K562 (cell line): ENCODE results near the gene CACNA1S. TPM values are rescaled to one million over a fixed set of nuclear protein-coding genes. Genes with fewer than 3 reads are reported as not detected.

ENCODE experiments used
- CREBBP ChIP-seq: IDR thresholded peaks from one replicate; pipeline ENCODE4 v1.6.1; 2012; ENCODE audit warnings: low read depth, mild to moderate bottlenecking, control low read depth, inconsistent platforms, low read length
- ETV6 ChIP-seq, 3 experiments: fragments of 150-350 bp in 1 of 3; sonication (generic) in 1 of 3; formaldehyde crosslinking in 1 of 3; IDR thresholded peaks; 2 replicates each; pipeline versions ENCODE4 v1.6.1 to v1.8.0; 2014 to 2022; ENCODE audit warnings: borderline replicate concordance in 2 of 3, low read depth in 2 of 3, antibody characterized with exemption in 1 of 3, low read length in 1 of 3, mild to moderate bottlenecking in 1 of 3, missing genetic modification reagents in 1 of 3
- HDGF ChIP-seq: fragments of 450-650 bp; IDR thresholded peaks from 2 replicates; pipeline ENCODE4 v1.6.1; 2016
- MECOM ChIP-seq: fragments of 250-450 bp; sonication (Bioruptor Pico); IDR thresholded peaks from 2 replicates; pipeline ENCODE4 v1.8.0; 2022; ENCODE audit warnings: inconsistent platforms
- NFIX ChIP-seq: fragments of 250-450 bp; sonication (Bioruptor Pico); IDR thresholded peaks from 2 replicates; pipeline ENCODE4 v1.4.0; 2020; ENCODE audit warnings: low read depth, mild to moderate bottlenecking, moderate library complexity
- ZBTB1 ChIP-seq: sonication (generic); formaldehyde crosslinking; IDR thresholded peaks from 2 replicates; pipeline ENCODE4 v1.8.1; 2023; ENCODE audit warnings: missing genetic modification reagents, low read depth, mild to moderate bottlenecking, borderline replicate concordance
- ZNF232 ChIP-seq: sonication (generic); formaldehyde crosslinking; IDR thresholded peaks from 2 replicates; pipeline ENCODE4 v1.8.0; 2022; ENCODE audit warnings: mild to moderate bottlenecking, missing genetic modification reagents
- polyA plus RNA-seq, 8 experiments: library from polyadenylated mRNA; depleted of rRNA in 4 of 8; stranded (reverse) in 5 of 8; unstranded in 3 of 8; fragments of >200 nt; fragmentation: Nextera tagmentation in 2 of 8; fragmentation: Illumina TruSeq in 1 of 8; extraction: Ambion mirVana in 2 of 8; extraction: Trizol in 1 of 8; gene quantifications; 2 replicates each; pipeline versions ENCODE4 v1.2.1 to v1.2.3, GENCODE V29; 2011 to 2014; ENCODE audit warnings: inconsistent platforms in 1 of 8, missing spikeins in 1 of 8
- total RNA-seq, 7 experiments: library from RNA; depleted of rRNA in 6 of 7; stranded (reverse); fragments of >200 nt in 6 of 7; fragmentation: Illumina TruSeq in 2 of 7; extraction: Trizol in 2 of 7; gene quantifications; 2 replicates each; pipeline versions ENCODE4 v1.2.1 to v1.2.3, GENCODE V29; 2011 to 2021; ENCODE audit warnings: low replicate concordance in 1 of 7
- TF ChIP-seq, protein P1 (sequence below): fragments of 450-650 bp; conservative IDR thresholded peaks from 2 replicates; pipeline ENCODE4 v1.6.1; 2016; ENCODE audit warnings: missing genetic modification characterization, low read depth, mild to moderate bottlenecking, control low read depth, missing compliant biosample characterization
- TF ChIP-seq, protein P2 (sequence below): fragments of 250-450 bp; sonication (Bioruptor Pico); IDR thresholded peaks from 2 replicates; pipeline ENCODE4 v1.4.0; 2020; ENCODE audit warnings: mild to moderate bottlenecking, moderate library complexity
- TF ChIP-seq, protein P3 (sequence below): sonication (generic); formaldehyde crosslinking; IDR thresholded peaks from 2 replicates; pipeline ENCODE4 v1.8.0; 2022; ENCODE audit warnings: mild to moderate bottlenecking, missing genetic modification reagents

Gene CACNA1S
- total and polyA plus RNA-seq, 9 of the 15 experiments (the other 6 are each of a cell fraction or from before 2014, with no cell fraction given) = not detected

DNA sequence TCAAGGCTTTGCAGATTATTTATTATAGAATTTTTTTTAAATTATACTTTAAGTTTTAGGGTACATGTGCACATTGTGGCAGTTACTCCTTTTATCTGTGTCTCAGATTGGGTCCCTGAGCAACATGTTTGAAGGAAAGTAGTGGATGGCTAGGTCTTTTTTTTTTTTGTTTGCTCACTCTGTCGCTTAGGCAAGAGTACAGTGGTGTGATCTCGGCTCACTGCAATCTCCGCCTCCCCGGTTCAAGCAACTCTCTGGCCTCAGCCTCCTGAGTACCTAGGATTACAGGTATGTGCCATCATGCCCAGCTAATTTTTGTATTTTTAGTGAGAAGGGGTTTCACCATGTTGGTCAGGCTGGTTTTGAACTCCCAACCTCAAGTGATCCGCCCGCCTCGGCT, 49.1 kb downstream of the CACNA1S start (continued):
- TF ChIP-seq MECOM (no peak), ZNF232 (CRISPR knock-in tag) (no peak), HDGF (no peak), ETV6 (IDR thresholded peaks at IDR 0.05; ENCODE audit: borderline replicate concordance in 1 of 2, low read depth in 2 of 2, low read length in 1 of 2) (no peak), ETV6 (CRISPR knock-in tag; IDR thresholded peaks at IDR 0.05; ENCODE audit: borderline replicate concordance) (no peak), NFIX (CRISPR knock-in tag) (no peak), ZBTB1 (CRISPR knock-in tag) (no peak), CREBBP (no peak)
- TF ChIP-seq, protein P1, sequence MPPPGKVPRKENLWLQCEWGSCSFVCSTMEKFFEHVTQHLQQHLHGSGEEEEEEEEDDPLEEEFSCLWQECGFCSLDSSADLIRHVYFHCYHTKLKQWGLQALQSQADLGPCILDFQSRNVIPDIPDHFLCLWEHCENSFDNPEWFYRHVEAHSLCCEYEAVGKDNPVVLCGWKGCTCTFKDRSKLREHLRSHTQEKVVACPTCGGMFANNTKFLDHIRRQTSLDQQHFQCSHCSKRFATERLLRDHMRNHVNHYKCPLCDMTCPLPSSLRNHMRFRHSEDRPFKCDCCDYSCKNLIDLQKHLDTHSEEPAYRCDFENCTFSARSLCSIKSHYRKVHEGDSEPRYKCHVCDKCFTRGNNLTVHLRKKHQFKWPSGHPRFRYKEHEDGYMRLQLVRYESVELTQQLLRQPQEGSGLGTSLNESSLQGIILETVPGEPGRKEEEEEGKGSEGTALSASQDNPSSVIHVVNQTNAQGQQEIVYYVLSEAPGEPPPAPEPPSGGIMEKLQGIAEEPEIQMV (tag) = no peak
- TF ChIP-seq, protein P2, sequence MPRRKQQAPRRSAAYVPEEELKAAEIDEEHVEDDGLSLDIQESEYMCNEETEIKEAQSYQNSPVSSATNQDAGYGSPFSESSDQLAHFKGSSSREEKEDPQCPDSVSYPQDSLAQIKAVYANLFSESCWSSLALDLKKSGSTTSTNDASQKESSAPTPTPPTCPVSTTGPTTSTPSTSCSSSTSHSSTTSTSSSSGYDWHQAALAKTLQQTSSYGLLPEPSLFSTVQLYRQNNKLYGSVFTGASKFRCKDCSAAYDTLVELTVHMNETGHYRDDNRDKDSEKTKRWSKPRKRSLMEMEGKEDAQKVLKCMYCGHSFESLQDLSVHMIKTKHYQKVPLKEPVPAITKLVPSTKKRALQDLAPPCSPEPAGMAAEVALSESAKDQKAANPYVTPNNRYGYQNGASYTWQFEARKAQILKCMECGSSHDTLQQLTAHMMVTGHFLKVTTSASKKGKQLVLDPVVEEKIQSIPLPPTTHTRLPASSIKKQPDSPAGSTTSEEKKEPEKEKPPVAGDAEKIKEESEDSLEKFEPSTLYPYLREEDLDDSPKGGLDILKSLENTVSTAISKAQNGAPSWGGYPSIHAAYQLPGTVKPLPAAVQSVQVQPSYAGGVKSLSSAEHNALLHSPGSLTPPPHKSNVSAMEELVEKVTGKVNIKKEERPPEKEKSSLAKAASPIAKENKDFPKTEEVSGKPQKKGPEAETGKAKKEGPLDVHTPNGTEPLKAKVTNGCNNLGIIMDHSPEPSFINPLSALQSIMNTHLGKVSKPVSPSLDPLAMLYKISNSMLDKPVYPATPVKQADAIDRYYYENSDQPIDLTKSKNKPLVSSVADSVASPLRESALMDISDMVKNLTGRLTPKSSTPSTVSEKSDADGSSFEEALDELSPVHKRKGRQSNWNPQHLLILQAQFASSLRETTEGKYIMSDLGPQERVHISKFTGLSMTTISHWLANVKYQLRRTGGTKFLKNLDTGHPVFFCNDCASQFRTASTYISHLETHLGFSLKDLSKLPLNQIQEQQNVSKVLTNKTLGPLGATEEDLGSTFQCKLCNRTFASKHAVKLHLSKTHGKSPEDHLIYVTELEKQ (CRISPR knock-in tag) = no peak
- TF ChIP-seq, protein P3, sequence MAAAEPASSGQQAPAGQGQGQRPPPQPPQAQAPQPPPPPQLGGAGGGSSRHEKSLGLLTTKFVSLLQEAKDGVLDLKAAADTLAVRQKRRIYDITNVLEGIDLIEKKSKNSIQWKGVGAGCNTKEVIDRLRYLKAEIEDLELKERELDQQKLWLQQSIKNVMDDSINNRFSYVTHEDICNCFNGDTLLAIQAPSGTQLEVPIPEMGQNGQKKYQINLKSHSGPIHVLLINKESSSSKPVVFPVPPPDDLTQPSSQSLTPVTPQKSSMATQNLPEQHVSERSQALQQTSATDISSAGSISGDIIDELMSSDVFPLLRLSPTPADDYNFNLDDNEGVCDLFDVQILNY (CRISPR knock-in tag) = no peak
